HEK293T (cell line): ENCODE results near the gene TRIM72.

ENCODE experiments used
- CTCF ChIA-PET: fragments of 350-600 bp; formaldehyde crosslinking; extraction: SDS; loops from one replicate; lab custom pipeline; 2021; ENCODE audit warnings: antibody characterized with exemption, inconsistent platforms; lab: Yijun Ruan, JAX
- POLR2A ChIA-PET: fragments of 350-600 bp; formaldehyde crosslinking; extraction: SDS; loops from one replicate; lab custom pipeline; 2020; ENCODE audit warnings: antibody characterized with exemption, inconsistent platforms; lab: Yijun Ruan, JAX
- DNase-seq: peaks from one replicate; pipeline ENCODE4 v3.0.0; 2012; ENCODE audit warnings: mixed read lengths; ENCODE audit errors: extremely low spot score
- ARNT ChIP-seq: fragments of 450-650 bp; IDR thresholded peaks from 2 replicates; pipeline ENCODE4 v1.6.1; 2017; ENCODE audit warnings: mild to moderate bottlenecking
- BHLHE40 ChIP-seq: fragments of 450-650 bp; IDR thresholded peaks from 2 replicates; pipeline ENCODE4 v1.6.1; 2016; ENCODE audit warnings: mild to moderate bottlenecking, moderate library complexity, borderline replicate concordance
- CTBP1 ChIP-seq: fragments of 450-650 bp; IDR thresholded peaks from 2 replicates; pipeline ENCODE4 v1.6.1; 2016; ENCODE audit warnings: borderline replicate concordance
- ELF4 ChIP-seq: fragments of 450-650 bp; IDR thresholded peaks from 2 replicates; pipeline ENCODE4 v1.6.1; 2017; ENCODE audit warnings: antibody characterized with exemption
- FOXA1 ChIP-seq: fragments of 450-650 bp; IDR thresholded peaks from 2 replicates; pipeline ENCODE4 v1.6.1; 2016; ENCODE audit warnings: mild to moderate bottlenecking
- FOXK2 ChIP-seq: fragments of 450-650 bp; IDR thresholded peaks from 2 replicates; pipeline ENCODE4 v1.6.1; 2016; ENCODE audit warnings: mild to moderate bottlenecking
- FOXM1 ChIP-seq: fragments of 450-650 bp; IDR thresholded peaks from 2 replicates; pipeline ENCODE4 v1.6.1; 2017; ENCODE audit warnings: mild to moderate bottlenecking, borderline replicate concordance
- HDGF ChIP-seq: fragments of 450-650 bp; IDR thresholded peaks from 2 replicates; pipeline ENCODE4 v1.6.1; 2017; ENCODE audit warnings: antibody characterized with exemption, borderline replicate concordance
- L3MBTL2 ChIP-seq: fragments of 450-650 bp; conservative IDR thresholded peaks from 2 replicates; pipeline ENCODE4 v1.6.1; 2016; ENCODE audit warnings: mild to moderate bottlenecking
- LEF1 ChIP-seq: fragments of 450-650 bp; IDR thresholded peaks from 2 replicates; pipeline ENCODE4 v1.6.1; 2017; ENCODE audit warnings: mild to moderate bottlenecking, borderline replicate concordance
- NFRKB ChIP-seq: fragments of 450-650 bp; IDR thresholded peaks from 2 replicates; pipeline ENCODE4 v1.6.1; 2016; ENCODE audit warnings: mild to moderate bottlenecking, moderate library complexity
- SP1 ChIP-seq: fragments of 450-650 bp; IDR thresholded peaks from 2 replicates; pipeline ENCODE4 v1.6.1; 2017
- SUZ12 ChIP-seq: fragments of 450-650 bp; IDR thresholded peaks from 2 replicates; pipeline ENCODE4 v1.6.1; 2016; ENCODE audit warnings: mild to moderate bottlenecking
- TARDBP ChIP-seq: fragments of 450-650 bp; IDR thresholded peaks from 2 replicates; pipeline ENCODE4 v1.6.1; 2016
- ZNF384 ChIP-seq: fragments of 450-650 bp; IDR thresholded peaks from 2 replicates; pipeline ENCODE4 v1.6.1; 2016
- TF ChIP-seq, protein P1 (sequence below): fragments of 450-650 bp; IDR thresholded peaks from 2 replicates; pipeline ENCODE4 v1.6.1; 2016

TRIM72 gene

GRCh38 chr16:31248344-31248743 is 34.4 kb downstream of the TRIM72 start:
- DNase-seq, result no peak
- CTCF ChIA-PET, result no interaction called here
- TF ChIP-seq HDGF (no peak), FOXK2 (no peak), SUZ12 (no peak), TARDBP (no peak), L3MBTL2 (no peak), LEF1 (no peak), CTBP1 (no peak), SP1 (no peak), FOXM1 (no peak), NFRKB (no peak), BHLHE40 (no peak), ZNF384 (no peak), FOXA1 (no peak)
- TF ChIP-seq, protein P1, sequence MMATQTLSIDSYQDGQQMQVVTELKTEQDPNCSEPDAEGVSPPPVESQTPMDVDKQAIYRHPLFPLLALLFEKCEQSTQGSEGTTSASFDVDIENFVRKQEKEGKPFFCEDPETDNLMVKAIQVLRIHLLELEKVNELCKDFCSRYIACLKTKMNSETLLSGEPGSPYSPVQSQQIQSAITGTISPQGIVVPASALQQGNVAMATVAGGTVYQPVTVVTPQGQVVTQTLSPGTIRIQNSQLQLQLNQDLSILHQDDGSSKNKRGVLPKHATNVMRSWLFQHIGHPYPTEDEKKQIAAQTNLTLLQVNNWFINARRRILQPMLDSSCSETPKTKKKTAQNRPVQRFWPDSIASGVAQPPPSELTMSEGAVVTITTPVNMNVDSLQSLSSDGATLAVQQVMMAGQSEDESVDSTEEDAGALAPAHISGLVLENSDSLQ, result no peak
- POLR2A ChIA-PET, result no interaction called here

DNA sequence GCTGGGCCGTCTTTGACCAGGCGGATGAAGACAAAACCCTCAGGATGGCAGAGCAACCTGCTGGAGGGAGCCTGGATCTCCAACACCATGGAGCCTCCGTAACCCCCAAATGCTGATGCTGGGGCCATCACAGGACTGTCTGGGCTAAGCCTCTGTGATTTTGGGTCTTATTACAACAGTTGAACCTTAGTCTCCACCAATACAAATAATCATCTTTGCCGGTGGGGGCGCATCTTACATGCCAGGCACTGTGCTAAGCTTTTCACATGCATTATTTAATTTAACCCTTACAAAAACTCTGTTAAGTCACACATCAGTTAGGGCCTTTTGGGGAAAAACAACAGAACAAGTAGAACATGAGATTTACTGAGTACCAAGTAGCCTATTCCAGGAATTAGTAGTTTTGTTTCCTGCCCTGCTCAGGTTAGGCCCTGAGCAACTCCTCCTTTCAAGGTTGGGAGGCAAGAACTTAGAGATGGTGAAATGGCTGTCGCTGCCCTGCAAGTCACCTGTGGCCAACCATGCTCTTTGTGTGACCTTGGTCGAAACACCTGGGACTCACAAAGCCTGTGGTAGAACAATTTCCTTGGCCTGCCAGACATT is 37.0 kb downstream of the TRIM72 start:
- ChIA-PET POLR2A (no interaction called here), CTCF (no interaction called here)
- no peak for DNase-seq
- TF ChIP-seq SP1 (no peak), ZNF384 (no peak), L3MBTL2 (no peak), ARNT (no peak), CTBP1 (no peak), ELF4 (no peak), LEF1 (no peak), FOXM1 (no peak), HDGF (no peak), FOXK2 (no peak), FOXA1 (no peak), NFRKB (no peak), SUZ12 (no peak), BHLHE40 (no peak), TARDBP (no peak)
- TF ChIP-seq, protein P1, result no peak

DNA sequence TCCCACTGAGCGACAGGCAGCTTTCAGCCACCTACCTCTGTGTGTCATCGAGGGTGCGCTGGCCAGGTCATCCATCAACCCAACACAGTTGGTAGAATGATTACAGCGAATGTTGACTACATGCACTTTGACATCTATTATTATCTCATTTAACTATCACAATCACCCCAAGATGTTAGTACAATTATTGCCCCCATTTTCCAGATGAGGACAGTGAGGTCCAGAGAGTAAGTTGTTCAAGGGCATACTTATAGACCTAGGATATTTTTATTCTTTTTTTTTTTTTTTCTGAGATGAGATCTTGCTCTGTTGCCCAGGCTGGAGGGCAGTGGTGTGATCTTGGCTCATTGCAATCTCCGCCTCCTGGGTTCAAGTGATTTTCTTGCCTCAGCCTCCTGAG is 37.5 kb downstream of the TRIM72 start:
- DNase-seq, result no peak
- TF ChIP-seq FOXA1, result no peak
- no peak for TF ChIP-seq SUZ12
- TF ChIP-seq TARDBP, result no peak
- no peak for TF ChIP-seq LEF1
- no peak for TF ChIP-seq HDGF
- TF ChIP-seq SP1, result no peak
- no peak for TF ChIP-seq BHLHE40
- no peak for TF ChIP-seq FOXM1
- no peak for TF ChIP-seq CTBP1
- TF ChIP-seq, protein P1, result no peak
- TF ChIP-seq ZNF384, result no peak
- no peak for TF ChIP-seq FOXK2
- TF ChIP-seq NFRKB, result no peak
- TF ChIP-seq ELF4, result no peak
- CTCF ChIA-PET, result interaction anchor here (0.9 kb wide), 1 partner anchor 23 kb away, joined by 3 read pairs; no protein-coding TSS in a partner anchor
- POLR2A ChIA-PET, result no interaction called here

DNA sequence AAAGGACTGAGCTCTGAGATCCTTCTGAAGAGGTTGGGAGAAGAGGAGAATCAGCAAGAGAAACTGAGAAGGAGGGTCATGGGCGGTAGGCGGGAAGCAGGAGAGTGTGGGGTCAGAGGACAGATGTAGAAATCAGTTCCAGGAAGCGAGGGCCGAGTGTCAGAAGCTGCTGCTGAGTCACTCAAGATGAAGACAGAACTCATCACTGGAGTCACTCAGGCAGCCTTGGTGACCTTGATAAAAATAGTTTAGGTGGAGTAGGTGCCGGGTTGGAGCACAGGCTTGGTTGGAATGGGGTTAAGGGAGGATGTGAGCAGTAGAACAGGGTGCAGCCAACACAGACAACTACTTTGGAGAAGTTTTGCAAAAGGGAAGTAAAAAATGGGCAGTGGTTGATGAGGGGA is 39.7 kb downstream of the TRIM72 start:
- POLR2A ChIA-PET, result interaction anchor here (0.5 to 1.0 kb wide), 3 partner anchors 111 to 206 kb away, joined by 3 read pairs; partner anchors contain the start of gene ARMC5
- CTCF ChIA-PET, result interaction anchor here (0.7 kb wide), 1 partner anchor 198 kb away, joined by 3 read pairs; no protein-coding TSS in a partner anchor
- no peak for DNase-seq
- TF ChIP-seq LEF1, result no peak
- no peak for TF ChIP-seq FOXM1
- TF ChIP-seq SP1, result no peak
- TF ChIP-seq, protein P1, result no peak
- no peak for TF ChIP-seq TARDBP
- no peak for TF ChIP-seq FOXK2
- no peak for TF ChIP-seq NFRKB
- TF ChIP-seq HDGF, result no peak
- TF ChIP-seq FOXA1, result no peak
- TF ChIP-seq ELF4, result no peak
- no peak for TF ChIP-seq SUZ12
- no peak for TF ChIP-seq ARNT
- TF ChIP-seq CTBP1, result no peak
- TF ChIP-seq BHLHE40, result no peak
- no peak for TF ChIP-seq ZNF384
- no peak for TF ChIP-seq L3MBTL2

DNA sequence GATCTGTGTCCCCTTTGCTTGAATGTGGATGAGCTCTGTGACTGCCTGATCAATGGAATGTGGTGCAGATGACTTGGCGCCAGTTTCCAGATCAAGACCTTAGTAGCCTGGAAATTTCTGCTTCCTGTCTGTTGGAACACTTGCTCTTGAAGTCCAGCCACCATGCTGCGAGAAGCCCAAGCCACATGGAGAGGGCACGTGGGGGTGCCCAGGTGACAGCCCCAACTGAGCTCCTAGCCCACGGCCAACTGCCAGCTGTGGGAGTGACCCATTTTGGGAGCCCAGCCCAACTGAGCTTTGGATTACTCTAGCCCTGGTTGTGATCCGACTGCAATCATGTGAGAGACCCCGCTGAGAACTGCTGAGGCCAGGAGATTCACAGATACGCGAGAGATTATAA is 42.5 kb downstream of the TRIM72 start:
- ChIA-PET CTCF (interaction anchor here (1.4 kb wide), 1 partner anchor 612 kb away, joined by 3 read pairs; no protein-coding TSS in a partner anchor), POLR2A (interaction anchor here (0.9 to 1.4 kb wide), 3 partner anchors 11 to 77 kb away, joined by 3 read pairs; partner anchors contain the start of gene FUS)
- no peak for DNase-seq
- no peak for TF ChIP-seq FOXA1
- no peak for TF ChIP-seq FOXK2
- TF ChIP-seq BHLHE40, result no peak
- TF ChIP-seq SUZ12, result no peak
- TF ChIP-seq ARNT, result no peak
- TF ChIP-seq HDGF, result no peak
- TF ChIP-seq ZNF384, result no peak
- TF ChIP-seq L3MBTL2, result no peak
- no peak for TF ChIP-seq TARDBP
- no peak for TF ChIP-seq ELF4
- TF ChIP-seq NFRKB, result no peak
- no peak for TF ChIP-seq CTBP1
- TF ChIP-seq LEF1, result no peak
- TF ChIP-seq FOXM1, result no peak
- no peak for TF ChIP-seq SP1
- TF ChIP-seq, protein P1, result no peak
